ENCODE data around the gene TMEM125.

DNA sequence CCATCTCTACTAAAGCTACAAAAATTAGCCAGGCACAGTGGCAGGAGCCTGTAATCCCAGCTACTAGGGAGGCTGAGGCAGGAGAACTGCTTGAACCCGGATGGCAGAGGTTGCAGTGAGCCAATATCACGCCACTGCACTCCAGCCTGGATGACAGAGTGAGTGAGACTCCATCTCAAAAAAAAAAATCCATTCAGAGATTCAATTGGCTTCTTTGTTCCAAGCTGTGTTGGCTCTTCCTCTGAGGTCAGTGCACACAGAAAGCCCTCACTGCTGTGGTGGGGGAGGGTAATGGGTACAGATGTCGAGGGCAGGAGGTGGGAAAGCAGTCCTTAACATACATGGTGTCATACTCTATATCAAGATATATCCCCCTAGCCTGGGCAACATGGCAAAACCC lies 45.7 kb downstream of the TMEM125 start:
- TF ChIP-seq, protein P1, sequence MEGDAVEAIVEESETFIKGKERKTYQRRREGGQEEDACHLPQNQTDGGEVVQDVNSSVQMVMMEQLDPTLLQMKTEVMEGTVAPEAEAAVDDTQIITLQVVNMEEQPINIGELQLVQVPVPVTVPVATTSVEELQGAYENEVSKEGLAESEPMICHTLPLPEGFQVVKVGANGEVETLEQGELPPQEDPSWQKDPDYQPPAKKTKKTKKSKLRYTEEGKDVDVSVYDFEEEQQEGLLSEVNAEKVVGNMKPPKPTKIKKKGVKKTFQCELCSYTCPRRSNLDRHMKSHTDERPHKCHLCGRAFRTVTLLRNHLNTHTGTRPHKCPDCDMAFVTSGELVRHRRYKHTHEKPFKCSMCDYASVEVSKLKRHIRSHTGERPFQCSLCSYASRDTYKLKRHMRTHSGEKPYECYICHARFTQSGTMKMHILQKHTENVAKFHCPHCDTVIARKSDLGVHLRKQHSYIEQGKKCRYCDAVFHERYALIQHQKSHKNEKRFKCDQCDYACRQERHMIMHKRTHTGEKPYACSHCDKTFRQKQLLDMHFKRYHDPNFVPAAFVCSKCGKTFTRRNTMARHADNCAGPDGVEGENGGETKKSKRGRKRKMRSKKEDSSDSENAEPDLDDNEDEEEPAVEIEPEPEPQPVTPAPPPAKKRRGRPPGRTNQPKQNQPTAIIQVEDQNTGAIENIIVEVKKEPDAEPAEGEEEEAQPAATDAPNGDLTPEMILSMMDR (IDR thresholded peaks at IDR 0.05) = no peak
- no peak for TF ChIP-seq POLR2A (IDR thresholded peaks at IDR 0.05)

Measured in breast epithelium (tissue), 3 donors.